ENCODE data around the gene SECTM1.

The SECTM1 gene

GRCh38 chr17:82273327-82274133, 60.0 kb downstream of the SECTM1 start, which contains the start of gene CSNK1D (continued):
- TF ChIP-seq PATZ1 (CRISPR knock-in tag; IDR thresholded peaks at IDR 0.05; ENCODE audit: borderline replicate concordance) (no peak), ZFP30 (CRISPR knock-in tag; IDR thresholded peaks at IDR 0.05) (no peak), TOX (CRISPR knock-in tag; IDR thresholded peaks at IDR 0.05; ENCODE audit: borderline replicate concordance) (no peak), TSHZ2 (CRISPR knock-in tag; IDR thresholded peaks at IDR 0.05) (no peak), BACH2 (CRISPR knock-in tag; IDR thresholded peaks at IDR 0.05; ENCODE audit: borderline replicate concordance) (no peak)

- TF ChIP-seq CSRNP3 (CRISPR knock-in tag; IDR thresholded peaks at IDR 0.05) (peak; percentile 80), ESRRG (CRISPR knock-in tag; IDR thresholded peaks at IDR 0.05) (0 out of 2 replicates have a peak, but pooled peaks have one; percentile 17), TSHZ2 (CRISPR knock-in tag; IDR thresholded peaks at IDR 0.05) (no peak), PPARA (CRISPR knock-in tag; IDR thresholded peaks at IDR 0.05; ENCODE audit: borderline replicate concordance) (no peak), POU6F1 (CRISPR knock-in tag; IDR thresholded peaks at IDR 0.05; ENCODE audit: borderline replicate concordance, low read depth) (peak; percentile 63; the same call in 1 of the 2 replicates), ZC3H10 (CRISPR knock-in tag; IDR thresholded peaks at IDR 0.05) (no peak), PATZ1 (CRISPR knock-in tag; IDR thresholded peaks at IDR 0.05; ENCODE audit: borderline replicate concordance) (0 out of 2 replicates have a peak, but pooled peaks have one; percentile 30), CREB5 (CRISPR knock-in tag; IDR thresholded peaks at IDR 0.05; ENCODE audit: low read depth) (peak; percentile 39; the same call in 1 of the 2 replicates), ISL1 (CRISPR knock-in tag; IDR thresholded peaks at IDR 0.05) (no peak), BACH2 (CRISPR knock-in tag; IDR thresholded peaks at IDR 0.05; ENCODE audit: borderline replicate concordance) (no peak), TOX (CRISPR knock-in tag; IDR thresholded peaks at IDR 0.05; ENCODE audit: borderline replicate concordance) (no peak), GLIS3 (CRISPR knock-in tag; IDR thresholded peaks at IDR 0.05) (no peak), SNAI2 (CRISPR knock-in tag; IDR thresholded peaks at IDR 0.05) (no peak)
- ATAC-seq = peak; percentile 4
Measured at GRCh38 chr17:82272495-82273326, 60.9 kb downstream of the SECTM1 start.
